GM23338 (cell line): ENCODE results near the gene ILK. TPM values are rescaled to one million over a fixed set of nuclear protein-coding genes. Genes with fewer than 3 reads are reported as not detected.

Experiments
- ATAC-seq: fragments of 200-7000 bp; cut with Tn5 transposase; 3 replicates; pipeline ENCODE4 v1.9.1; 2020
- DNase-seq: peaks from one replicate; pipeline ENCODE4 v3.0.0-alpha.2; 2015; ENCODE audit warnings: low spot score
- H2AFZ ChIP-seq: fragments of 200-600 bp; sonication (generic); 2 replicates; pipeline ENCODE4 v1.8.0; 2016; ENCODE audit warnings: antibody characterized with exemption, mild to moderate bottlenecking, moderate library complexity
- H3F3A ChIP-seq: fragments of 200-600 bp; sonication (generic); replicated peaks from 2 replicates; pipeline ENCODE4 v1.8.0; 2017; ENCODE audit warnings: antibody characterized with exemption, mixed run types, low read depth
- H3K27ac ChIP-seq: fragments of 200-600 bp; sonication (generic); 2 replicates; pipeline ENCODE4 v1.6.1; 2016; ENCODE audit warnings: low read depth
- H3K27me3 ChIP-seq: fragments of 200-600 bp; sonication (generic); 2 replicates; pipeline ENCODE4 v1.8.0; 2016; ENCODE audit warnings: mild to moderate bottlenecking, mixed run types, moderate library complexity; ENCODE audit not compliant: insufficient read depth
- H3K36me3 ChIP-seq: fragments of 200-600 bp; sonication (generic); 2 replicates; pipeline ENCODE4 v1.8.0; 2016; ENCODE audit warnings: mild to moderate bottlenecking; ENCODE audit not compliant: insufficient read depth
- H3K4me1 ChIP-seq: fragments of 200-600 bp; sonication (generic); 2 replicates; pipeline ENCODE4 v1.8.0; 2016; ENCODE audit warnings: mild to moderate bottlenecking, moderate library complexity; ENCODE audit not compliant: insufficient read depth
- H3K4me2 ChIP-seq: fragments of 200-600 bp; sonication (generic); 2 replicates; pipeline ENCODE4 v1.7.1; 2017; ENCODE audit warnings: mixed run types
- H3K4me3 ChIP-seq: fragments of 200-600 bp; sonication (generic); 2 replicates; pipeline ENCODE4 v1.6.1; 2016; ENCODE audit warnings: mixed run types
- H3K79me2 ChIP-seq: fragments of 200-600 bp; sonication (generic); replicated peaks from 2 replicates; pipeline ENCODE4 v1.8.0; 2017; ENCODE audit warnings: mild to moderate bottlenecking; ENCODE audit not compliant: insufficient read depth
- H3K9me2 ChIP-seq: fragments of 200-600 bp; sonication (generic); 2 replicates; pipeline ENCODE4 v1.8.0; 2017; ENCODE audit not compliant: insufficient read depth
- H4K20me1 ChIP-seq: fragments of 200-600 bp; sonication (generic); replicated peaks from 2 replicates; pipeline ENCODE4 v1.8.0; 2017; ENCODE audit warnings: mild to moderate bottlenecking; ENCODE audit not compliant: insufficient read depth
- H3K27ac Mint-ChIP-seq: 2 replicates; pipeline ENCODE4 v1.8.0; 2020; ENCODE audit warnings: inconsistent platforms, mild to moderate bottlenecking, moderate library complexity, mixed read lengths
- H3K27me3 Mint-ChIP-seq: 3 replicates; pipeline ENCODE4 v1.8.0; 2022; ENCODE audit warnings: low read depth, mild to moderate bottlenecking, moderate library complexity, mixed read lengths, inconsistent platforms; ENCODE audit not compliant: insufficient read depth, poor library complexity
- H3K36me3 Mint-ChIP-seq: 3 replicates; pipeline ENCODE4 v1.8.0; 2021; ENCODE audit warnings: low read depth, mild to moderate bottlenecking, inconsistent platforms, moderate library complexity, mixed read lengths
- H3K4me1 Mint-ChIP-seq: 3 replicates; pipeline ENCODE4 v1.8.0; 2020; ENCODE audit warnings: mild to moderate bottlenecking, inconsistent platforms, mixed read lengths
- H3K4me3 Mint-ChIP-seq: 3 replicates; pipeline ENCODE4 v1.8.0; 2021; ENCODE audit warnings: moderate library complexity, mild to moderate bottlenecking, inconsistent platforms, mixed read lengths
- H3K9me3 Mint-ChIP-seq: 3 replicates; pipeline ENCODE4 v1.8.0; 2020; ENCODE audit warnings: moderate library complexity, mild to moderate bottlenecking, inconsistent platforms, mixed read lengths
- CTCF ChIP-seq, 2 experiments: fragments of 200-600 bp in 1 of 2; sonication (generic) in 1 of 2; conservative IDR thresholded peaks; 2 replicates each; pipeline versions ENCODE4 v1.5.1 to v1.6.1; 2016 to 2017; ENCODE audit warnings: antibody characterized with exemption in 2 of 2, low read depth in 2 of 2, mild to moderate bottlenecking in 2 of 2, moderate library complexity in 1 of 2
- ZNF462 ChIP-seq: fragments of 250-450 bp; sonication (Bioruptor Pico); IDR thresholded peaks from 2 replicates; pipeline ENCODE4 v1.5.0; 2020; ENCODE audit warnings: mild to moderate bottlenecking, moderate library complexity
- polyA plus RNA-seq: library from polyadenylated mRNA; unstranded; fragments of >200 nt; fragmentation: Nextera tagmentation; extraction: Ambion mirVana; gene quantifications from 2 replicates; pipeline ENCODE4 v1.2.1, GENCODE V29; 2016
- total RNA-seq: library from RNA; depleted of rRNA; stranded (reverse); fragments of >200 nt; shearing (Covaris generic); gene quantifications from 2 replicates; pipeline ENCODE4 v1.2.3, GENCODE V29; 2014
- TF ChIP-seq, protein P1 (sequence below): IDR thresholded peaks from one replicate; pipeline ENCODE4 v1.6.1; 2018; ENCODE audit warnings: antibody characterized with exemption; ENCODE audit not compliant: unreplicated experiment

Gene ILK
- total and polyA plus RNA-seq, 2 experiments from 2014 or later, result 62.6 to 91.0 TPM

DNA sequence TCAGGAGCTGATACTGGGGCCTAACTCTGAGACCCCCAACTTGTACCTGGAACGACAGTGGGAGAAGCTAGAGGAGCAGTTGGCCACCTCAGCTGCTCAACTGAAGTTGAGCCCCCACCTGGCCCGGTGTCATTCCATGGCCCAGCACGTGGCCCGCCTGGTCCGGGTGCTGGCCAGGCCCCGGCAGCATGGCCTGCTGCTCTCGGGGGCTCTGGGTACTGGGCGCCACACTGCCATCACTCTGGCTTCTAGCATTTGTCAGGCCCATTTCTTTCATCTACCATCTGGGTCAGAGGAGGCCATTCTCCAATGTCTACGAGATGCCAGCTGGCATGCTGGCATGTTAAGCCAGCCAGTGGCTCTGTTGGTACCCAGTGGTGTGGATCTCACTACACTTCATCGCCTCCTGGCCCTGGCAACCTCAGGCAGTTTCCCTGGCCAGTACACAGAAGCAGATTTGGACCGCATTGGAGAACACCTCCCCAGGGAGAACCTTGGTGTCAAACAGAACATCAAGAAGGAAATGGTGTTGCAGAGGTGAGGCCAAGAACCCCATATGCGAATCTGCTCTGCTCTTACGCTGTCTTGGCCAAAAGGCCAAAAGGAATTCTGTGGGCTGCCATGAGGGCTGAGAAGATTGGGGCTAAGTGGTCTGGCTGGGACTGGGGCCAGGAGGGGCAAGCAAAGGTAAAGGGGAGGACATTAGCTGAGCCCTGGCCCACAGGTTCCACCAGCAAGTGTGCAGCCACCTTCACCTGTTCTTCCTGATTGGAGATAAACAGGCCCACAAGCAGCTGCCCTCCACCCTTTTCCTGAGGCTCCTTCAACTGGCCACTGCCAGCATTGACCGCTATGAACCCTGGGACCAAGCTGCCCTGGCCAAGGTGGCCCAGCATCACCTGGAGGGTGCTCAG, 45.6 kb upstream of the ILK start (continued):
- TF ChIP-seq ZNF462 (CRISPR knock-in tag), result no peak

GRCh38 chr11:6559369-6559768, 44.2 kb upstream of the ILK start:
- H3K27me3 ChIP-seq, result no peaks in the 10 kb centered on the region
- DNase-seq, result no peak
- no peaks in the 10 kb centered on the region for H3F3A ChIP-seq
- no peak overlapping the region for H3K4me3 Mint-ChIP-seq
- H3K36me3 ChIP-seq, result no peaks in the 10 kb centered on the region
- peaks cover under 1% of the 10 kb centered on the region; the same call in 1 of the 2 replicates for H3K4me1 ChIP-seq
- no peaks in the 10 kb centered on the region for H3K36me3 Mint-ChIP-seq
- H3K9me2 ChIP-seq, result no peaks in the 10 kb centered on the region
- no peak overlapping the region for H3K27ac ChIP-seq
- no peak for ATAC-seq
- TF ChIP-seq, protein P1, sequence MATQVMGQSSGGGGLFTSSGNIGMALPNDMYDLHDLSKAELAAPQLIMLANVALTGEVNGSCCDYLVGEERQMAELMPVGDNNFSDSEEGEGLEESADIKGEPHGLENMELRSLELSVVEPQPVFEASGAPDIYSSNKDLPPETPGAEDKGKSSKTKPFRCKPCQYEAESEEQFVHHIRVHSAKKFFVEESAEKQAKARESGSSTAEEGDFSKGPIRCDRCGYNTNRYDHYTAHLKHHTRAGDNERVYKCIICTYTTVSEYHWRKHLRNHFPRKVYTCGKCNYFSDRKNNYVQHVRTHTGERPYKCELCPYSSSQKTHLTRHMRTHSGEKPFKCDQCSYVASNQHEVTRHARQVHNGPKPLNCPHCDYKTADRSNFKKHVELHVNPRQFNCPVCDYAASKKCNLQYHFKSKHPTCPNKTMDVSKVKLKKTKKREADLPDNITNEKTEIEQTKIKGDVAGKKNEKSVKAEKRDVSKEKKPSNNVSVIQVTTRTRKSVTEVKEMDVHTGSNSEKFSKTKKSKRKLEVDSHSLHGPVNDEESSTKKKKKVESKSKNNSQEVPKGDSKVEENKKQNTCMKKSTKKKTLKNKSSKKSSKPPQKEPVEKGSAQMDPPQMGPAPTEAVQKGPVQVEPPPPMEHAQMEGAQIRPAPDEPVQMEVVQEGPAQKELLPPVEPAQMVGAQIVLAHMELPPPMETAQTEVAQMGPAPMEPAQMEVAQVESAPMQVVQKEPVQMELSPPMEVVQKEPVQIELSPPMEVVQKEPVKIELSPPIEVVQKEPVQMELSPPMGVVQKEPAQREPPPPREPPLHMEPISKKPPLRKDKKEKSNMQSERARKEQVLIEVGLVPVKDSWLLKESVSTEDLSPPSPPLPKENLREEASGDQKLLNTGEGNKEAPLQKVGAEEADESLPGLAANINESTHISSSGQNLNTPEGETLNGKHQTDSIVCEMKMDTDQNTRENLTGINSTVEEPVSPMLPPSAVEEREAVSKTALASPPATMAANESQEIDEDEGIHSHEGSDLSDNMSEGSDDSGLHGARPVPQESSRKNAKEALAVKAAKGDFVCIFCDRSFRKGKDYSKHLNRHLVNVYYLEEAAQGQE, result no peak
- no peak for TF ChIP-seq CTCF (conservative IDR thresholded peaks at IDR 0.05; ENCODE audit: low read depth in 2 of 2)
- H2AFZ ChIP-seq, result no peak overlapping the region
- H3K79me2 ChIP-seq, result no peaks in the 10 kb centered on the region
- H3K4me2 ChIP-seq, result no peak overlapping the region
- no peak overlapping the region for H3K27ac Mint-ChIP-seq
- peaks cover 12% of the 10 kb centered on the region for H3K4me1 Mint-ChIP-seq
- peaks cover 2% of the 10 kb centered on the region for H3K27me3 Mint-ChIP-seq
- no peaks in the 10 kb centered on the region for H3K9me3 Mint-ChIP-seq
- H3K4me3 ChIP-seq, result no peak overlapping the region
- no peaks in the 10 kb centered on the region for H4K20me1 ChIP-seq
